SK-N-SH (cell line): Measurements from ENCODE around the gene SLC34A1.

ENCODE experiments used
- CHD2 ChIP-seq: fragments of 150-350 bp; IDR thresholded peaks from 2 replicates; pipeline ENCODE4 v1.6.1; 2018; ENCODE audit warnings: low read length; ENCODE audit not compliant: partially characterized antibody
- CTCF ChIP-seq: fragments of 200-600 bp; sonication (generic); IDR thresholded peaks from 2 replicates; pipeline ENCODE4 v1.6.1; 2017; ENCODE audit warnings: antibody characterized with exemption, mild to moderate bottlenecking, moderate library complexity
- EZH2phosphoT487 ChIP-seq: fragments of 200-600 bp; sonication (generic); IDR thresholded peaks from 2 replicates; pipeline ENCODE4 v1.6.1; 2017; ENCODE audit warnings: low read depth, mixed run types, mild to moderate bottlenecking, antibody characterized with exemption, moderate library complexity, borderline replicate concordance
- JUND ChIP-seq: IDR thresholded peaks from 2 replicates; pipeline ENCODE4 v1.4.0; 2012
- NFIC ChIP-seq: IDR thresholded peaks from 2 replicates; pipeline ENCODE4 v1.4.0; 2012; ENCODE audit warnings: borderline replicate concordance
- RXRA ChIP-seq: IDR thresholded peaks from 2 replicates; pipeline ENCODE4 v1.4.0; 2012; ENCODE audit warnings: low read depth, mild to moderate bottlenecking, borderline replicate concordance
- SIN3A ChIP-seq: IDR thresholded peaks from 2 replicates; pipeline ENCODE4 v1.6.1; 2012; ENCODE audit warnings: low read depth, mild to moderate bottlenecking, low read length, moderate library complexity, borderline replicate concordance
- SMC3 ChIP-seq: IDR thresholded peaks from 2 replicates; pipeline ENCODE4 v1.6.1; 2012; ENCODE audit warnings: low read depth, low read length, improper control_type of control experiment
- TEAD4 ChIP-seq: IDR thresholded peaks from 2 replicates; pipeline ENCODE4 v1.4.0; 2012; ENCODE audit warnings: mild to moderate bottlenecking, borderline replicate concordance; ENCODE audit not compliant: insufficient read depth
- USF2 ChIP-seq: fragments of 150-350 bp; IDR thresholded peaks from 2 replicates; pipeline ENCODE4 v1.6.1; 2017; ENCODE audit warnings: antibody characterized with exemption, low read length, low read depth, borderline replicate concordance
- YY1 ChIP-seq: IDR thresholded peaks from 2 replicates; pipeline ENCODE4 v1.4.0; 2012; ENCODE audit warnings: low read depth, mild to moderate bottlenecking
- ZBTB33 ChIP-seq: IDR thresholded peaks from 2 replicates; pipeline ENCODE4 v1.4.0; 2012; ENCODE audit warnings: low read depth, borderline replicate concordance

- TF ChIP-seq EZH2phosphoT487 = no peak
- TF ChIP-seq CTCF = no peak
- no peak for TF ChIP-seq USF2
- TF ChIP-seq SMC3 = no peak
- TF ChIP-seq TEAD4 = no peak
- no peak for TF ChIP-seq YY1
- TF ChIP-seq NFIC = no peak
- TF ChIP-seq JUND = no peak
- no peak for TF ChIP-seq SIN3A
- no peak for TF ChIP-seq RXRA
- no peak for TF ChIP-seq ZBTB33
- TF ChIP-seq CHD2 = no peak
These were observed 36.5 kb upstream of the SLC34A1 start for GRCh38 chr5:177347699-177348098.
